ENCODE measurements around the gene HNF1B.

DNA sequence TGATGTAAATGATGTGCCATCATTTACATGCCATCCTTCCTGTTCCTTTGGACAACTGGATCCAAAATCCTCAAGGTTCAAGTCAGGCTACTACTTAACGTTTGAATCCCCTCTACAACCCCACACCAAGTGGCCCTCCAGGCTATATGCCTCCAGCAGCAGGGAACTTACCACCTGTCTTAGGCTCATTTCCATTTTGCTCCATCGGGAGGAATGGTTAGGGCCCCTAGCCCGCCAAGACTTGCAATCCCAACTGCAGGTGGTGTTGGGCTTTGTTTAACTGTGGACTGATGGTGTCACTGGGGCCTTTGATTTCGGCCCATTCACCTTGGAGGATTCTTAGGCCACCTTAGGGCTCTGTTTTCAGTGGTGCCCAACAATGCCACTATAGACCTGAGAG lies 9.7 kb downstream of the HNF1B start:
- TF ChIP-seq, protein P1, sequence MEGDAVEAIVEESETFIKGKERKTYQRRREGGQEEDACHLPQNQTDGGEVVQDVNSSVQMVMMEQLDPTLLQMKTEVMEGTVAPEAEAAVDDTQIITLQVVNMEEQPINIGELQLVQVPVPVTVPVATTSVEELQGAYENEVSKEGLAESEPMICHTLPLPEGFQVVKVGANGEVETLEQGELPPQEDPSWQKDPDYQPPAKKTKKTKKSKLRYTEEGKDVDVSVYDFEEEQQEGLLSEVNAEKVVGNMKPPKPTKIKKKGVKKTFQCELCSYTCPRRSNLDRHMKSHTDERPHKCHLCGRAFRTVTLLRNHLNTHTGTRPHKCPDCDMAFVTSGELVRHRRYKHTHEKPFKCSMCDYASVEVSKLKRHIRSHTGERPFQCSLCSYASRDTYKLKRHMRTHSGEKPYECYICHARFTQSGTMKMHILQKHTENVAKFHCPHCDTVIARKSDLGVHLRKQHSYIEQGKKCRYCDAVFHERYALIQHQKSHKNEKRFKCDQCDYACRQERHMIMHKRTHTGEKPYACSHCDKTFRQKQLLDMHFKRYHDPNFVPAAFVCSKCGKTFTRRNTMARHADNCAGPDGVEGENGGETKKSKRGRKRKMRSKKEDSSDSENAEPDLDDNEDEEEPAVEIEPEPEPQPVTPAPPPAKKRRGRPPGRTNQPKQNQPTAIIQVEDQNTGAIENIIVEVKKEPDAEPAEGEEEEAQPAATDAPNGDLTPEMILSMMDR (IDR thresholded peaks at IDR 0.05; ENCODE audit: low read depth, low read length, poor library complexity, severe bottlenecking), result no peak
- no peak for TF ChIP-seq EZH2phosphoT487 (IDR thresholded peaks at IDR 0.05; ENCODE audit: borderline replicate concordance, low read length)

All from DOHH2 (cell line).